NAMALWA (cell line): ENCODE measurements around the gene ASTN2.
"Not testable (repeated sequence)": the region's sequence is repeated elsewhere in the genome, so short reads cannot be mapped to it uniquely, and the experiment has no call there.

Experiments
- DNase-seq: peaks from one replicate; pipeline ENCODE4 v3.0.0-alpha.2; 2015; ENCODE audit warnings: low spot score

ASTN2 gene

GRCh38 chr9:116479056-116479544, 935.8 kb downstream of the ASTN2 start:
- no peak for DNase-seq

DNA sequence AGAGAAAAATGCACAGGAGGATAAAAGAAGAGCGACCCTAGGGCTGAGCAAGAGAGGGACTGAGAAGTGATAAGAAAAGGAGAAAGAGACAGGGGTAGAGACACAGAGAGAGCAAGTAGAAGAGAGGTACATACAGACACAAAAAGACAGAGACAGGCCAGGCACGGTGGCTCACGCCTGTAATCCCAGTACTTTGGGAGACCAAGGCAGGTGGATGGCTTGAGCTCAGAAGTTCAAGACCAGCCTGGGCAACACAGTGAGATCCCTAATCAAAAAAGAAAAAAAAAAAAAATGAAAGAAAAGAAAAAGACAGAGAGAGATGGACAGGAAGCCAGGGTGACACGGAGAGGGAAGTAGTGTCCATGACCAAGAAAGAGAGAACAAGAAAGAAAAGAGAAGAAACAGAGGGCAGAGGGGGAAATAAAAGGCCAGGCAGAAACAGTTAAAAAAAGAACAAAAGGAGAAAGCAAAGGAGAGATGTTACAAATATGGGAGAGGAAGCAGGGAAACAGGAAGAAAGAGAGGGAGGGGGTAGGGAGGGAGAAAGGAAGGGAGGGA, 937.2 kb downstream of the ASTN2 start:
- DNase-seq: no peak

GRCh38 chr9:116476935-116477381, 937.9 kb downstream of the ASTN2 start:
- no peak for DNase-seq

- DNase-seq: no peak
Measured at GRCh38 chr9:116476002-116476401, 938.9 kb downstream of the ASTN2 start.

GRCh38 chr9:116475201-116475600, 939.7 kb downstream of the ASTN2 start:
- DNase-seq: no peak

DNA sequence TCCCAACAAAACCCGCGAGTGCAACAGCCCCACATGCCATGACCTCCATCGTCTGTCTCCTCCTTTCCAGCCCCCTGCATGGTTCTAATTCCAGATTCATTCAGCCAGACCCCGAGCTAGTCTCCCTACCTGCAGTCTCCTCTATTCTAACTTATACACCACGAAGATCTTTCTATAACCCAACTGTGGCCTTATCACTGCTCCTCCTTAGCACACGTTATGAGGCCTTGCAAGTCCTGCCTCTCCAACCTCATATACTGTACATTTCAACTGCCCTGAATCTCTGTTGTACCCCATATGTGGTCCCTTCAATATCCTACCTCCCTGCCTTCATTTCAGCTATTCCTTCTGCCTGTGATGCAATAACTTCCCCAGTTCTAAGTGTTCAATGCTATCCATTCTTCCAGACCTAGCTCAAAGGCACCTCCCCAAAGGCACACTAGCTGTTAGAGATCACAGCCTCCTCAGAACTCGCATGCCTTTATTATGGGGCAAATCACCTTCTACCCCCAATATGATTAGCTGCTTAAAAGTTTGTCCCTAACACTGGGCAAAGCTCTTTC, 942.8 kb downstream of the ASTN2 start:
- no peak for DNase-seq

GRCh38 chr9:116471093-116471906, 943.6 kb downstream of the ASTN2 start:
- DNase-seq: no peak

- no peak for DNase-seq
Measured at GRCh38 chr9:116468793-116469527, 945.9 kb downstream of the ASTN2 start.

GRCh38 chr9:116468369-116468768, 946.5 kb downstream of the ASTN2 start:
- no peak for DNase-seq

DNA sequence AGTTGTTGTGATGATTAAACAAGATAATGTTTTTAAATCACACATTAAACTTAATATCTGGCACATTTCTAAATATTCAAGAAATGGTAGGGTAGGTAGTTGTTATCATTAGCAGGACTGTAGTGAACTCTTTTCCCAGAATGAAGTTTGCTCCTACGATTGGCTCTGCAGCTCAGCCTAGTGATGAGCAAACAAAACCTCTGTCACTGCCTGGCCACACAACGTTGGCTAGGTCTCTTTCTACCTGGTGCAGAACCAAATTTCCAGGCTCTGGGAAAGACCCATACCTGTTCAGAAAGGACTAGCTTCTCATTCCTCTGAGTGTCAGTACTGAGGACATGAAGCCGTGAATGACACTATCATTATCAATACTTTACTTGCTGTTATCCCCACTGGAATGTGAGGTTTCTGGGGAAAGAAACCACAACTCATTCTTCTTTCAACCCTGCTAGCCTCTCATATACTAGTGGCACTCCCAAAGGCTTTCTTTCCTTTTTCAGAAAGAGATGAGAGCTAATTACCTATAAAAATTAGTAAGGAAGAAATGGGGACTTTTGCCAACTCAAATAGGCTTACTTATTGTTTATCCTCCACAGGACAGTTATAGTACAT, 947.0 kb downstream of the ASTN2 start:
- no peak for DNase-seq

DNA sequence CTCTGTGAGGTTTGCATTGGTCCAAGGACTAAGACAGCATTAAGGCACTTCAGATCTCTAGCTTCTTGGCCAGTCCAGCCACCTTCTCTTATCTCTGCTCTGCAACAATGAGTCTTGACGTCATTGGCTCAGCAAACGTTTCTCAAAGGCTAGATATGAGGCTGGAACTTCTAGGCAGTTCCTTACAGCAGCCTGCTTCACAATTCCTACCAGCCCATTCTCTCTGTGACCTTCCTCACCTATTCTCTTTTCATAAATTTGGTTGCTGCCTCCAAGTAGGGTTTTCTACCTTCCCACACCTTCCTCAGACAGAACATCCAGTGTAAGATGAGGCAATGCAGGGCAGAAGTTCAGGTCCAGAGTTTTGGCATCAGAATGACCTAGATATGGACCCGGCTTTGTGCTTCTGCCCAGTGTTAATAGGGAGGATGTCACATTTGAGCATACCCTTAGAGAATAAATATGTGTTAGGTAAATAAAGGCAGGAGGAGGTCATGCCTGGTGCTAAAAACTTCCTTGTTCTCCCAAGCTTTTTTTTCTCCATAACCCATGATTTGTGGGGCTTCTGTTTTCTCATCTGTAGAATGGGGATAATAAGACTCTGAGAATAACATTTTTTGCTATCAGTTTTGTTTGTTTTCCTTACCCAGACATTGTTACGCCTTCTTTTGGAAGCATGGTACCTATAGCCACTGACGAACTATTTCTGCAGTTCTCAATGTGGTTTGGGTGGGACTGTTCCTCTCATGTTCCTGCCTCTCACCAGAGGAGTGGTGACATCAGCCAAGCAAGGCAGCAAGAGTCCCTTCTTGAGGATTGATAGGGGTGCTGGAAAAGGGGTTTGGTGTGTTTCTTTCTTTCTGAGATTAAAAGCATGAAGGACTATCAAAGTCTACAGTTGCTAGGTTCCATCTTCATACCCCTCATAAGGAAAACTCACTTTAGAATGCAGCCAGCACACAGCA, 948.3 kb downstream of the ASTN2 start:
- DNase-seq: no peak

- DNase-seq: no peak
Measured at GRCh38 chr9:116465576-116466270, 949.1 kb downstream of the ASTN2 start.

- no peak for DNase-seq
Measured at GRCh38 chr9:116464987-116465571, 949.8 kb downstream of the ASTN2 start.

- no peak for DNase-seq
Measured at GRCh38 chr9:116464423-116464822, 950.4 kb downstream of the ASTN2 start.

GRCh38 chr9:116461632-116462031, 953.2 kb downstream of the ASTN2 start:
- DNase-seq: no peak

GRCh38 chr9:116460026-116460425, 954.8 kb downstream of the ASTN2 start:
- no peak for DNase-seq

- no peak for DNase-seq
Measured at GRCh38 chr9:116459576-116459975, 955.3 kb downstream of the ASTN2 start.

DNA sequence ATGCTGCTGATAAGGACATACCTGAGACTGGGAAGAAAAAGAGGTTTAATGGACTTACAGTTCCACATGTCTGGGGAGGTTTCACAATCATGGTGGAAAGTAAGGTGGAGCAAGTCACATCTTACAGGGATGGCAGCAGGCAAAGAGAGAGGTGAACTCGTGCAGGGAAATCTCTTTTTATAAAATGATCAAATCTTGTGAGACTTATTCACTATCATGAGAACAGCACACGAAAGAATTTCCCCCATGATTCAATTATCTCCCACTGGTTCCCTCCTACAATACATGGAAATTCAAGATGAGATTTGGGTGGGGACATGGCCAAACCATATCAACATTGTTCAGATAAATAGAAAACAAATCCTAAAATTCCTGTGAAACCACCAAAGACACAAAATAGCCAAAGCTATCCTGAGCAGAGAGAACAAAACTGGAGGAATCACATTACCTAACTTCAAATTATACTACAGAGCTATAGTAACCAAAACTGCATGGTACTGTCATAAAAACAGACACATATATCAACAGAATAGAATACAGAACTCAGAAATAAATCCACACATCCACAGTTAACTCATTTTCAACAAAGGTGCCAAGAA, 958.3 kb downstream of the ASTN2 start:
- no peak for DNase-seq

GRCh38 chr9:116454539-116454938, 960.3 kb downstream of the ASTN2 start:
- not testable (repeated sequence) for DNase-seq
